Choroid plexus epithelial cell (primary cell): ENCODE results near the gene ADGRF4.

Experiments used
- DNase-seq: peaks from one replicate; pipeline ENCODE4 v3.0.0-alpha.2; 2010; ENCODE audit warnings: low read depth
- H3K4me3 ChIP-seq: 2 replicates; pipeline ENCODE4 v1.5.1; 2011; ENCODE audit warnings: low read depth, mild to moderate bottlenecking, control low read depth, low read length, moderate library complexity
- CTCF ChIP-seq: conservative IDR thresholded peaks from 2 replicates; pipeline ENCODE4 v1.5.1; 2011; ENCODE audit warnings: low read depth, mild to moderate bottlenecking, control low read depth, inconsistent platforms, low read length, moderate library complexity

Gene ADGRF4

GRCh38 chr6:47700596-47700995, 2.2 kb downstream of the ADGRF4 start:
- DNase-seq, result no peak
- TF ChIP-seq CTCF, result no peak
- H3K4me3 ChIP-seq, result no peak overlapping the region

GRCh38 chr6:47701363-47701762, 3.0 kb downstream of the ADGRF4 start:
- no peak for TF ChIP-seq CTCF
- no peak for DNase-seq
- no peak overlapping the region for H3K4me3 ChIP-seq

GRCh38 chr6:47709160-47709559, 10.8 kb downstream of the ADGRF4 start:
- DNase-seq, result no peak
- H3K4me3 ChIP-seq, result no peak overlapping the region
- no peak for TF ChIP-seq CTCF

- H3K4me3 ChIP-seq, result no peak overlapping the region
- TF ChIP-seq CTCF, result no peak
- DNase-seq, result no peak
Observed at GRCh38 chr6:47710295-47710694, 11.9 kb downstream of the ADGRF4 start.

- H3K4me3 ChIP-seq, result no peak overlapping the region
- no peak for TF ChIP-seq CTCF
- no peak for DNase-seq
Observed at GRCh38 chr6:47713200-47713599, 14.8 kb downstream of the ADGRF4 start.

- no peak for DNase-seq
Observed at GRCh38 chr6:47714802-47715201, 16.4 kb downstream of the ADGRF4 start.

More at GRCh38 chr6:47714802-47715201, 16.4 kb downstream of the ADGRF4 start:
- no peak overlapping the region for H3K4me3 ChIP-seq
- TF ChIP-seq CTCF, result no peak
